GM19025 (cell line): ENCODE measurements around the gene ATF3.

Experiments
- ATAC-seq: cut with Tn5 transposase; IDR thresholded peaks from one replicate; pipeline ENCODE4 v1.9.1; 2021; ENCODE audit warnings: mild to moderate bottlenecking, low read depth, moderate library complexity; ENCODE audit not compliant: unreplicated experiment

Gene ATF3

DNA sequence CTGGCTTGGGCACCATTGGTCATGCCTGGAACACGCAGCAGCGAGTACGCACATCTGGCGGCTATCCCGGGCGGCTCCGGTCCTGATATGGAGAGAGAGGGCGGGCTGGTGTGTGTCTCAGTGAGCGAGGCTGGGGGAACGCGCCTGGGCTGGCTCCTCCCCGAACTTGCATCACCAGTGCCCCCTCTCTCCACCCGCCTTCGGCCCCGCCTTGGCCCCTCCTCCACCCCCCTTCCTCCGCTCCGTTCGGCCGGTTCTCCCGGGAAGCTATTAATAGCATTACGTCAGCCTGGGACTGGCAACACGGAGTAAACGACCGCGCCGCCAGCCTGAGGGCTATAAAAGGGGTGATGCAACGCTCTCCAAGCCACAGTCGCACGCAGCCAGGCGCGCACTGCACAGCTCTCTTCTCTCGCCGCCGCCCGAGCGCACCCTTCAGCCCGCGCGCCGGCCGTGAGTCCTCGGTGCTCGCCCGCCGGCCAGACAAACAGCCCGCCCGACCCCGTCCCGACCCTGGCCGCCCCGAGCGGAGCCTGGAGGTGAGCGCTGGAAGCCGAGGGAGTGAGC is at the start of gene ATF3:
Gene ATF3, plus strand, starts transcription at position 370 of the 567 bp plus-strand sequence. CDS start 6,261 bp downstream, outside the sequence.
- peak; percentile 58 for ATAC-seq

DNA sequence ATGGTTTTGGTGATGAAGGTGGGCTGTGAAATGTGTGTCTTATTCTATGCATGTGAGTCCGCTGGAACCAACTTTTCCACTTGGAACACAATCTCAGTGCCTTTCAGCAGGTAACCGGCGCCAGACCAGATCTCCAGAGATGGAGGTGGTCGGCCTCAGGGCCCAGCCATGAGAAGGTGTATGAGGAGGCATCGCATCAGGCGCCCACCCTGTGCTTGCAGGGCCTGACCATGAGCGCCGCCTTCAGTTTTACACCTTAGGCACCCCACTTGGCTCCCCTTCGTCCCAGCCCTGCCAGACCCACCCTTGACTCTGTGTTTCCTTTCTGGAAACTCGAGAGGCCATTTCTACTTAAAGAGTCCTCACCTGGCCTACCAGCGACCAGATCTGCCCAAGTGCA is 48.6 kb upstream of the ATF3 start:
- ATAC-seq, result no peak

DNA sequence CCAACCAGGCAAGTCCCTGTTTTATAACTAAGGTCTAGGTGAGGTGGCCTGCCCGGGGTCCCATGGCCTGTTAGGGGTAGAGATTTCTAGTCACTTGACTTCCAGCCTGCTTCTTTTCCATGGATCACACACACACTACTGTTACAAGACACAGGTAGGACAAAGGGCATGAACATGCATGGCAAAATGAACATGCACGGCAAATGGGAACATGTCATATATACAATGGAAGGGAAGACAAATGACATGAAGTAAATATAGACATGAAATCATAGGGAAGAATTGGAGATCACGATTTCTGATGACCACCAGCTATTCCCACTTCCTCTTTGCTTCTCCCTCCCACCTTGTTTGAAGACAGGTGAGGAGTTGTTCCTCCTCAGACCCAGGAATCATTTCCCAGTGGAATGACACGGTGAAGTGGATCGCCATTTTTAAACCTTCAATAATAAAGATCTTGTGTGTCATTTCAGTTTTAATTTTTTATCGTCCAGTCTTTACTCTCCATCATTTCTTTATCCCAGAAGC is 47.6 kb upstream of the ATF3 start:
- ATAC-seq, result no peak

DNA sequence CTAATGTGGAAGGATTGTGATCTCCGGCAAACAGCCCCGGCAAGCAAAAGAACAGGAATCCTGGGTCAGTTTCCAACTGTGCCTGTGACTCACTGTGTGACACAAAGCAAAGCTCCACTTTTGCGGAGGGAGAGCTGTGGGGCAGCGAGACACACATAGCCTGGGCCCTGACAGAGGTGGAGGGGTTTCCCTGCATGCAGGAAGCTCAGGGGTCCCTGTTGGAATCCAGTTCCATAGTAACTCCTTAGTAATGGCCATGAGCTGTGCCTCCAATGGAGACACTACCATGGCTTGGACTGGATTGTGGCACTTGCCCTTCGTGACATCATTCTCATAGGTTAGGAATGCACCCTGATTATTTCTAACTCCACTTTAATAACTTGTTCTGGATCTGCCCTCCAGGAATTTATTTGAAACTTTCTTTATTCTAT is 47.0 kb upstream of the ATF3 start:
- ATAC-seq, result no peak

DNA sequence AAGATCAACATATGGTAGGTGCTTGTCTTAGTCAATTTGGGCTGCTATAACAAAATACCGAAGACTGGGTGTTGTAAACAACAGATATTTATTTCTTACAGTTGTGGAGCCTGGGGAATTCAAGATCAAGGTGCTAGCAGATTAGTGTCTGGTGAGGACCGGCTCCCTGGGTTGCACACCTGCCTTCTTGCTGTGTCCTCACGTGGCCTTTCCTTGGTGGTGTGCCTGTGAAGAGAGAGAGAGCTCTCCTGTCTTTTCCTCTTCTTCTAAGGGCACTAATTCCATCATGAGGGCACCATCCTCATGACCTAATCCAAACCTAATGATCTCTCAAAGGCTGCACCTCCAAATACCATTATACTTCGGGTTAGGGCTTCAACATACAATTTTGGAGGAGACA is 45.8 kb upstream of the ATF3 start:
- no peak for ATAC-seq

GRCh38 chr1:212565079-212565478 is 43.5 kb upstream of the ATF3 start:
- ATAC-seq, result no peak

GRCh38 chr1:212565571-212566305 is 42.8 kb upstream of the ATF3 start:
- ATAC-seq, result no peak

DNA sequence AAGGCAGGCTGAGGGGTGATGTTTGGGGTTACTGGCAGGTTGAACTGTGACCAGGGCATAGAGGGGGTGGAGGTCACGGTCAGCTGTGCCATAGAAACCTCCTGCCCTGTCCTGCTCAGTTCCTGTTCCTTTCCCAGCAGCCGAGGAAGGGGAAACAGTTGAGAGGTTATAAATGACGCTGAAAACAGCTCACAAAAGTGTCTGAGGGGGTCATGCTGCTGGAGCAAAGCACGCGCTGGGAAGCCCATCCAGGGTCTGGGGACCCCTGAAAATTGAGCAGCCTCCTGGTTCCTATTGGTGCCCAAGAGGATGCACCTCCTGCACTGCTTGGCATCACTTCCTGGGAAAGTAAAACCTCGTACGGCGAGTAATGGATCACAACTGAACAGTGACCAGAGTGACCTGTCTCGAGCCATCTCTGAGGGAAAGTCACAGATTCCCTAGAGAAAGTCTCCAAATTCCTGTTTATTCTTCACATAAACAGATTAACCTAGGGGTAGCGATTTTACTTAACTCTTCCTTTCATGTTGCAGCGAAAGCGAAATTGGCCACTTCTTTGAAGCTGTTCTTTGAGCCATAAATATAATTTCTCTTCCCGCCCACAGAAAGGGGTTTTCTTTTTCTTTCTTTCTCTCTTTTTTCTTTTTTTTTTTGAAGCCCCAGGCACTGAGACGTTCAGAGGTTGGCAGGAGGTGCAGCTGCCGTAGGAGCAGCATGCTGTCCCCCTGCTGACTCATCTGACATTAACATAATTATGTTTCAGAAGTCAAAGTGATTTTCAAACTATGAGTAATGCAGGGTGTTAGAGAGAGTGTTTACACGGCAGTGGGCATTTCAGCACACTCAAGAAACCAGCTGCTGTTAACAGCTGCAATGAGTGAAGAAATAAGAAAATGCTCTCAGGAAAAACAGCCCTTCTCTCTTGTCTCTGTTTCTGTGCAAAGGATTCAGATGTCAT is 41.8 kb upstream of the ATF3 start:
- ATAC-seq, result peak; percentile 99

- no peak for ATAC-seq
These were observed 40.9 kb upstream of the ATF3 start for GRCh38 chr1:212567638-212568037.

DNA sequence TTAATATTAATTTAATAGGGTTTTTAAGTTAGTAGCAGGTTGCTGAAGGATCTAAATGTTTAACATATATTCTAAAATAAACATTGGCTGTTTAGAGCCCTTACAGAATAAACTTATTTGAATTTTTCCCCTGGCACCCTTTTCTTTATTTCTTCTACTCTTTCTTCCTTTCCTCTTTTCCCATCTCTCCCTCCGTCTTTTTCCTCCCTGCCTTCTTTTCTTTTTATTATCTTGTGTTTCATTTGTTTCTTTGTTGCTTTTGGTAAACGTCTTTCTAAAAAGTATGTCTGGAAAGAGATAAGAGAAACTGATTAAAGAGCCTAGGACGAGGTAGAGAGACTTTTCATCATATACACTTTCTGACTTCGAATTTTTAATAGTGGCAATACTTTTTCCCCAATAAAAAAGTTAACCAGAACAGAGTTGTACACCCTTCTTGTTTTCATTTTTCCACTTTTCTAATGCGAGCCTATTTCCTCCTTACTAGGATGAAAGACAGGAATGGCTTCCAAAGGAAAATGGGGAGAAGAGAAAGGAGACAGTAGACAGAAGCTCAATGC is 39.5 kb upstream of the ATF3 start:
- no peak for ATAC-seq

GRCh38 chr1:212574732-212575131 is 33.8 kb upstream of the ATF3 start:
- no peak for ATAC-seq

DNA sequence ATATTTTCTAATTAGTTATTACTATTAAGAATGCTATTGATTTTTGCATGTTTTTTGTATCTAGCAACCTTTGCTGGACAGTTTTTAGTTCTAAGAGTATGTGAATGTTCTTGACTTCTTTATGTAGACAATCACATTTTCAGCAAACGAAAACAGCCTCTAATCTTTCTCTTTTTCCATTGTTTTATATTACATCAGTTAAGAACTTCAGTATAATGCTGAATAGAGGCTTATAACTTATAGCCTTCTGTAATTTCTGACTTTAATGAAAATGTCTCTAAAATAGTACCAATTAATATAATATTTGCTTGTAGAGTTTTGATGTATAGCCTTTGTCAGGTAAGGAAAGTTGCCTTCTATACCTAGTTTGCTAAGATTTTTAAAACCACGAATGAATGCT is 33.2 kb upstream of the ATF3 start:
- ATAC-seq, result no peak

DNA sequence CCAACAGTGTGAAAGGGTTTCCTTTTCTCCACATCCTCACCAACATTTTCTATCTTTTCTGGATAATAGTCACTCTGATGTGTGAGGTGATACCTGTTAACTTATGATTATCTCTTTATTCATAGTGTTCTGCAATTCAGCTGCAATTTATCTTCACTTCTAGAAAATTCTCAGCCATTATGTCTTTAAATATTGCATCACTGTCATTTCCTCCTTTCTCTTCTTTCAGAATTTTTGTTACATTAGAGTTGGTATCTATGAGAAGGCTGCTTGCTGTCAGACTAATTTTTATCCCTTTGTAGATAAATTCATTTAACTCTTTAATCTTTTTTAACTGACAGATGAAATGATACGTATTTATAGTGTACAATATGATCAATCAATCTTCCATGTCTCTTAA is 30.5 kb upstream of the ATF3 start:
- ATAC-seq, result no peak

GRCh38 chr1:212581034-212581433 is 27.5 kb upstream of the ATF3 start:
- ATAC-seq, result no peak

DNA sequence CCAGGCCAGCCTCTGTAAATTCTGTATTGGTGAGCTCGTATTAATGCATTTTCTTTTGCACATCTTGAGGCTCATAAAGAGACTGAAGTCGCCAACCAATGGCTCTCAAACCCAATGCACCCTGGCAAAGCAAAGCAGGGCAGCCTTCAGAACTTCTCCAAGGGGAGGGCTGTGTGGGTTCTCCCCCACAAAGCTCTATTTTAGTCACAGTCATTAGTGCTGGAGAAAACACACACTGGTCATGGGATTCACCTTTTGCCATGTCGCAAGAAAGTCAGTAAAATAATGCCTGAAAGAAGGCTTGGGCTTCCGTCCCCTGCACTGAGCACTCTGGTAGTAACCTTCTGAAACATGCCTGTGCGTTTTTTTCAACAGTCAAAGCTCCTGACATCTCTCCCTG is 26.3 kb upstream of the ATF3 start:
- no peak for ATAC-seq

GRCh38 chr1:212582808-212583615 is 25.5 kb upstream of the ATF3 start:
- no peak for ATAC-seq

GRCh38 chr1:212583643-212584042 is 24.9 kb upstream of the ATF3 start:
- no peak for ATAC-seq

- no peak for ATAC-seq
These were observed 24.3 kb upstream of the ATF3 start for GRCh38 chr1:212584092-212584886.

- ATAC-seq, result no peak
These were observed 23.4 kb upstream of the ATF3 start for GRCh38 chr1:212585210-212585609.
